ENCODE data around the gene TLK1. TPM values are rescaled to one million over a fixed set of nuclear protein-coding genes. Genes with fewer than 3 reads are reported as not detected.

Gene TLK1
- total and polyA plus RNA-seq, 8 donors, result 9.7 to 43.4 (median 32.6) TPM

- no peak overlapping the region for H3K27ac ChIP-seq
- FAIRE-seq (no peak), DNase-seq (no peak), ATAC-seq (no peak)
- no peaks in the 10 kb centered on the region for H3K9me3 ChIP-seq
- 85 to 91% methylated on average over 3 to 5 of the region's 5 CpGs for WGBS, 2 donors
- intact Hi-C loops (cut with DNase I), result no loop called here
- H3K4me1 ChIP-seq, result no peaks in the 10 kb centered on the region
- H3K36me3 ChIP-seq, result peaks cover 6 to 65% (median 48%) of the 10 kb centered on the region in 3 donors
- no peaks in the 10 kb centered on the region for H3K27me3 ChIP-seq
- no peak overlapping the region for H3K4me3 ChIP-seq
- TF ChIP-seq, protein P1, sequence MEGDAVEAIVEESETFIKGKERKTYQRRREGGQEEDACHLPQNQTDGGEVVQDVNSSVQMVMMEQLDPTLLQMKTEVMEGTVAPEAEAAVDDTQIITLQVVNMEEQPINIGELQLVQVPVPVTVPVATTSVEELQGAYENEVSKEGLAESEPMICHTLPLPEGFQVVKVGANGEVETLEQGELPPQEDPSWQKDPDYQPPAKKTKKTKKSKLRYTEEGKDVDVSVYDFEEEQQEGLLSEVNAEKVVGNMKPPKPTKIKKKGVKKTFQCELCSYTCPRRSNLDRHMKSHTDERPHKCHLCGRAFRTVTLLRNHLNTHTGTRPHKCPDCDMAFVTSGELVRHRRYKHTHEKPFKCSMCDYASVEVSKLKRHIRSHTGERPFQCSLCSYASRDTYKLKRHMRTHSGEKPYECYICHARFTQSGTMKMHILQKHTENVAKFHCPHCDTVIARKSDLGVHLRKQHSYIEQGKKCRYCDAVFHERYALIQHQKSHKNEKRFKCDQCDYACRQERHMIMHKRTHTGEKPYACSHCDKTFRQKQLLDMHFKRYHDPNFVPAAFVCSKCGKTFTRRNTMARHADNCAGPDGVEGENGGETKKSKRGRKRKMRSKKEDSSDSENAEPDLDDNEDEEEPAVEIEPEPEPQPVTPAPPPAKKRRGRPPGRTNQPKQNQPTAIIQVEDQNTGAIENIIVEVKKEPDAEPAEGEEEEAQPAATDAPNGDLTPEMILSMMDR (IDR thresholded peaks at IDR 0.05), result no peak
Observed at GRCh38 chr2:170963386-170963785, 197.3 kb downstream of the TLK1 start.

- intact Hi-C loops (cut with DNase I), result no loop called here
- no peak for DNase-seq
- Histone ChIP-seq H3K27ac (no peak overlapping the region), H3K4me3 (no peak overlapping the region), H3K36me3 (peaks cover 7 to 78% (median 44%) of the 10 kb centered on the region in 3 donors), H3K27me3 (no peaks in the 10 kb centered on the region), H3K4me1 (no peaks in the 10 kb centered on the region), H3K9me3 (no peaks in the 10 kb centered on the region)
- no peak for FAIRE-seq
- ATAC-seq, result no peak
- TF ChIP-seq, protein P1 (IDR thresholded peaks at IDR 0.05), result no peak
- WGBS, 2 donors, result 69 to 76% methylated on average over 4 of the region's 4 CpGs
Observed at GRCh38 chr2:170953941-170954340, 206.8 kb downstream of the TLK1 start.

DNA sequence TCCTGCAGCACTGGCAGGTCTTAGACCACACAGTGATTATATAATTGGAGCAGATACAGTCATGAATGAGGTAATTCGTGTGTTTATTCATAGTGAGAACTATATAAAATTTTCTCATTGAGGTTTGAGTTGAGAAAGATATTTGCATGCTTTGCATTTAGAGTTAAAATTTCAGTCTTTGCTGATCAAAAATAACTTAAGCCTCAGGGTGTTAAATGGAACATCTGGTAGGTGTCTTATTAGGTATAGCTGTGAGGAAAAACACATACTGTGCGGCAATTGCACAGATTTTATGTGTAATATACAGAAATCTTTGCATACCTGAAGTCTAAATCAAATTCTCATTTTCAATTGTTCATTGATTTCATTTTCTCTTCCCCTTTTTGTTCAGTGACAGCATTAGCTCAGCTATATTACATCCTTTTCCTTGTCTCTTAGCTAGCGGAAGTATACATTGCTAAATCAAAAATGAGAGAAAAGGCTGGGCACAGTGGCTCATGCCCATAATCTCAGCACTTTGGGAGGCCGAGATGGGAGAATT lies 210.4 kb downstream of the TLK1 start:
- intact Hi-C loops (cut with DNase I), result no loop called here
- Histone ChIP-seq H3K27me3 (no peaks in the 10 kb centered on the region), H3K36me3 (peaks cover 7 to 54% (median 33%) of the 10 kb centered on the region in 3 donors), H3K4me1 (peaks cover 0 to 3% (median 0%) of the 10 kb centered on the region in 3 donors), H3K27ac (no peak overlapping the region), H3K9me3 (no peaks in the 10 kb centered on the region), H3K4me3 (no peak overlapping the region)
- DNase-seq (no peak), FAIRE-seq (no peak), ATAC-seq (peak in 1 of 4 donors; percentile 35)
- 86 to 94% methylated on average over 4 of the region's 4 CpGs for WGBS, 2 donors
- TF ChIP-seq, protein P1 (IDR thresholded peaks at IDR 0.05), result no peak

DNA sequence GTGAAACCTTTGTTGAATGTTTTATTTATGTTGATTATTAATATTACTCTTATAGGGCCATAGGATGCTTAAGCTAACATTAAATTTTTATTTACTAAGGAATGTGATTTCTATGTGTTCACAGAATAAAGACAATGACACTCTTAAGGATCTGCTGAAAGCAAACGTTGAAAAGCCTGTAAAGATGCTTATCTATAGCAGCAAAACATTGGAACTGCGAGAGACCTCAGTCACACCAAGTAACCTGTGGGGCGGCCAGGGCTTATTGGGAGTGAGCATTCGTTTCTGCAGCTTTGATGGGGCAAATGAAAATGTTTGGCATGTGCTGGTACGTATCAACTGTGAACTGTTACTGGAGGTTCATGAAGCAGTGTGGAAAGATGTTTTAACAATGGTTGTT lies 211.3 kb downstream of the TLK1 start:
- Histone ChIP-seq H3K4me1 (peaks cover 0 to 6% (median 0%) of the 10 kb centered on the region in 3 donors), H3K36me3 (peaks cover 7 to 46% (median 33%) of the 10 kb centered on the region in 3 donors), H3K27me3 (no peaks in the 10 kb centered on the region), H3K9me3 (no peaks in the 10 kb centered on the region), H3K27ac (no peak overlapping the region), H3K4me3 (no peak overlapping the region)
- ATAC-seq (no peak), DNase-seq (no peak), FAIRE-seq (no peak)
- TF ChIP-seq, protein P1 (IDR thresholded peaks at IDR 0.05), result no peak
- intact Hi-C loops (cut with DNase I), result no loop called here
- 72 to 74% methylated on average over 5 of the region's 5 CpGs for WGBS, 2 donors

DNA sequence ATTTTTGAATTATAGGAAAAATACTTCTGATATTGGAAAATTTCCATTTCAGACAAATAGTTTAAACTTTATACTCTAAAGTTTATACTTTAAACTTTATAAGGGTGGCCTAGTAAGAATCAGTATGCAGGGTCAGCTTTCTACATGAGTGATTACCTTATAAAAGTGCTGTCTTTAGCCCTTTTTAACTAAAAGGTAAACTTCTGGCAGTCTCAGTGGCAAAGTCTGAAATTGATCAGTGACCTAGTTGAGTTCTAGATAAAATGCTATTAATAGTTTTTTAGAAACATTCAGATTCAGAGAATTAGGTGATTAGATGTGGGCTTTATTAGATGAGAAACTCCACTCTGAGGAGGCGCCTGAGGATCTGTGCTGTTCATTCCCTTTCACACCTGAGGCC lies 216.1 kb downstream of the TLK1 start:
- TF ChIP-seq, protein P1 (IDR thresholded peaks at IDR 0.05), result no peak
- no peak for FAIRE-seq
- Histone ChIP-seq H3K9me3 (no peaks in the 10 kb centered on the region), H3K36me3 (no peaks in the 10 kb centered on the region), H3K4me1 (peaks cover 4 to 12% (median 7%) of the 10 kb centered on the region in 3 donors), H3K27ac (no peak overlapping the region), H3K4me3 (no peak overlapping the region), H3K27me3 (no peaks in the 10 kb centered on the region)
- DNase-seq, result no peak
- intact Hi-C loops (cut with DNase I), result no loop called here
- ATAC-seq, result no peak
- WGBS, 2 donors, result 43 to 67% methylated on average over 1 of the region's 1 CpG
